Measurements from ENCODE around the gene ZNF385C. TPM values are rescaled to one million over a fixed set of nuclear protein-coding genes. Genes with fewer than 3 reads are reported as not detected.

The ZNF385C gene
- total and polyA plus RNA-seq, 2 donors (not counting 1 experiment from before 2014, with no cell fraction given), result under 0.01 to 0.03 TPM

- DNase-seq (ENCODE audit: low read depth in 2 of 2), result no peak
- no peak overlapping the region for H3K9ac ChIP-seq (ENCODE audit: insufficient read depth, low read length)
- H2AFZ ChIP-seq (ENCODE audit: low read length), result no peak overlapping the region
- H3K27me3 ChIP-seq (ENCODE audit: control insufficient read depth, insufficient read depth, low read length), result peaks cover 17% of the 10 kb centered on the region
- H3K4me3 ChIP-seq (replicated peaks in 1 of 4; ENCODE audit: control extremely low read depth in 1 of 4, insufficient read depth in 1 of 4, low read depth in 3 of 4, low read length in 4 of 4), result no peak overlapping the region
- no peaks in the 10 kb centered on the region for H3K79me2 ChIP-seq (ENCODE audit: control insufficient read depth, insufficient read depth, low read length)
- no peaks in the 10 kb centered on the region for H3K9me3 ChIP-seq (ENCODE audit: control insufficient read depth, insufficient read depth, low read depth, low read length)
- no peaks in the 10 kb centered on the region for H3K4me1 ChIP-seq (ENCODE audit: control insufficient read depth, extremely low read depth, insufficient read depth, low read length)
- H4K20me1 ChIP-seq (ENCODE audit: control insufficient read depth, extremely low read depth, insufficient read depth, low read length), result no peaks in the 10 kb centered on the region
- TF ChIP-seq CTCF (conservative IDR thresholded peaks at IDR 0.05 in 1 of 2, IDR thresholded peaks at IDR 0.05 in 1 of 2; ENCODE audit: low read depth in 1 of 2, low read length in 2 of 2), result no peak
- no peak for TF ChIP-seq EZH2 (IDR thresholded peaks at IDR 0.05; ENCODE audit: low read length, missing control alignments)
- H3K4me2 ChIP-seq (ENCODE audit: extremely low read depth, insufficient read depth, low read length), result no peak overlapping the region
- no peak overlapping the region for H3K27ac ChIP-seq (ENCODE audit: insufficient read depth, low read length)
- no peaks in the 10 kb centered on the region for H3K36me3 ChIP-seq (ENCODE audit: control insufficient read depth, insufficient read depth, low read length)
Measured at GRCh38 chr17:42079541-42079940, 18.7 kb downstream of the ZNF385C start.

GRCh38 chr17:42078396-42079043, 19.8 kb downstream of the ZNF385C start:
- Histone ChIP-seq H3K36me3 (ENCODE audit: control insufficient read depth, insufficient read depth, low read length) (no peaks in the 10 kb centered on the region), H3K79me2 (ENCODE audit: control insufficient read depth, insufficient read depth, low read length) (no peaks in the 10 kb centered on the region), H3K4me3 (replicated peaks in 1 of 4; ENCODE audit: control extremely low read depth in 1 of 4, insufficient read depth in 1 of 4, low read depth in 3 of 4, low read length in 4 of 4) (no peak overlapping the region), H3K9me3 (ENCODE audit: control insufficient read depth, insufficient read depth, low read depth, low read length) (no peaks in the 10 kb centered on the region), H2AFZ (ENCODE audit: low read length) (no peak overlapping the region), H3K4me2 (ENCODE audit: extremely low read depth, insufficient read depth, low read length) (no peak overlapping the region), H3K4me1 (ENCODE audit: control insufficient read depth, extremely low read depth, insufficient read depth, low read length) (no peaks in the 10 kb centered on the region), H3K27me3 (ENCODE audit: control insufficient read depth, insufficient read depth, low read length) (peaks cover 20% of the 10 kb centered on the region), H3K27ac (ENCODE audit: insufficient read depth, low read length) (no peak overlapping the region), H3K9ac (ENCODE audit: insufficient read depth, low read length) (no peak overlapping the region), H4K20me1 (ENCODE audit: control insufficient read depth, extremely low read depth, insufficient read depth, low read length) (no peaks in the 10 kb centered on the region)
- DNase-seq (ENCODE audit: low read depth in 2 of 2), result no peak
- TF ChIP-seq EZH2 (IDR thresholded peaks at IDR 0.05; ENCODE audit: low read length, missing control alignments) (no peak), CTCF (conservative IDR thresholded peaks at IDR 0.05 in 1 of 2, IDR thresholded peaks at IDR 0.05 in 1 of 2; ENCODE audit: low read depth in 1 of 2, low read length in 2 of 2) (no peak)

GRCh38 chr17:42077755-42078154, 20.5 kb downstream of the ZNF385C start:
- DNase-seq (ENCODE audit: low read depth in 2 of 2), result no peak
- H2AFZ ChIP-seq (ENCODE audit: low read length), result no peak overlapping the region
- H3K4me1 ChIP-seq (ENCODE audit: control insufficient read depth, extremely low read depth, insufficient read depth, low read length), result no peaks in the 10 kb centered on the region
- H3K9me3 ChIP-seq (ENCODE audit: control insufficient read depth, insufficient read depth, low read depth, low read length), result no peaks in the 10 kb centered on the region
- H4K20me1 ChIP-seq (ENCODE audit: control insufficient read depth, extremely low read depth, insufficient read depth, low read length), result no peaks in the 10 kb centered on the region
- H3K4me2 ChIP-seq (ENCODE audit: extremely low read depth, insufficient read depth, low read length), result no peak overlapping the region
- no peak overlapping the region for H3K27ac ChIP-seq (ENCODE audit: insufficient read depth, low read length)
- no peaks in the 10 kb centered on the region for H3K79me2 ChIP-seq (ENCODE audit: control insufficient read depth, insufficient read depth, low read length)
- no peak overlapping the region for H3K9ac ChIP-seq (ENCODE audit: insufficient read depth, low read length)
- H3K36me3 ChIP-seq (ENCODE audit: control insufficient read depth, insufficient read depth, low read length), result no peaks in the 10 kb centered on the region
- H3K4me3 ChIP-seq (replicated peaks in 1 of 4; ENCODE audit: control extremely low read depth in 1 of 4, insufficient read depth in 1 of 4, low read depth in 3 of 4, low read length in 4 of 4), result no peak overlapping the region
- peaks cover 24% of the 10 kb centered on the region for H3K27me3 ChIP-seq (ENCODE audit: control insufficient read depth, insufficient read depth, low read length)
- TF ChIP-seq EZH2 (IDR thresholded peaks at IDR 0.05; ENCODE audit: low read length, missing control alignments) (no peak), CTCF (conservative IDR thresholded peaks at IDR 0.05 in 1 of 2, IDR thresholded peaks at IDR 0.05 in 1 of 2; ENCODE audit: low read depth in 1 of 2, low read length in 2 of 2) (no peak)
